Karpas-422 (cell line): Measurements from ENCODE around the gene KCNJ8. TPM values are rescaled to one million over a fixed set of nuclear protein-coding genes. Genes with fewer than 3 reads are reported as not detected.
"Not testable (repeated sequence)": the region's sequence is repeated elsewhere in the genome, so short reads cannot be mapped to it uniquely, and the experiment has no call there.

Experiments used
- DNase-seq: peaks from one replicate; pipeline ENCODE4 v3.0.0-alpha.2; 2015
- H2AFZ ChIP-seq: fragments of 200-600 bp; sonication (generic); 2 replicates; pipeline ENCODE4 v1.6.1; 2014; ENCODE audit warnings: antibody characterized with exemption, low read length, mixed read lengths
- H3K27ac ChIP-seq: fragments of 200-600 bp; sonication (generic); 2 replicates; pipeline ENCODE4 v1.5.1; 2014; ENCODE audit warnings: mild to moderate bottlenecking, low read length, moderate library complexity
- H3K27me3 ChIP-seq: fragments of 200-600 bp; sonication (generic); 2 replicates; pipeline ENCODE4 v1.6.1; 2014; ENCODE audit warnings: low read length, mixed read lengths
- H3K36me3 ChIP-seq: fragments of 200-600 bp; sonication (generic); 2 replicates; pipeline ENCODE4 v1.6.1; 2014; ENCODE audit warnings: low read length, mixed read lengths; ENCODE audit not compliant: insufficient read depth
- H3K4me1 ChIP-seq: fragments of 200-600 bp; sonication (generic); 2 replicates; pipeline ENCODE4 v1.6.1; 2014; ENCODE audit warnings: mild to moderate bottlenecking, low read length, mixed read lengths
- H3K4me2 ChIP-seq: fragments of 200-600 bp; sonication (generic); 2 replicates; pipeline ENCODE4 v1.6.1; 2014; ENCODE audit warnings: low read length, low read depth, mild to moderate bottlenecking; ENCODE audit not compliant: poor library complexity, severe bottlenecking
- H3K4me3 ChIP-seq: fragments of 200-600 bp; sonication (generic); 2 replicates; pipeline ENCODE4 v1.5.1; 2014; ENCODE audit warnings: mild to moderate bottlenecking, antibody characterized with exemption, low read length, mixed read lengths
- H3K79me2 ChIP-seq: fragments of 200-600 bp; sonication (generic); 2 replicates; pipeline ENCODE4 v1.6.1; 2014; ENCODE audit warnings: mild to moderate bottlenecking, low read length, mixed read lengths
- H3K9ac ChIP-seq: fragments of 200-600 bp; sonication (generic); 2 replicates; pipeline ENCODE4 v1.6.0; 2014; ENCODE audit warnings: low read length
- H3K9me2 ChIP-seq: fragments of 200-600 bp; sonication (generic), shearing (Covaris generic); replicated peaks from 2 replicates; pipeline ENCODE4 v1.6.0; 2014; ENCODE audit warnings: mild to moderate bottlenecking, low read length, moderate library complexity; ENCODE audit not compliant: insufficient read depth
- H3K9me3 ChIP-seq: fragments of 300-700, 200-600 bp; sonication (generic); 2 replicates; pipeline ENCODE4 v1.6.1; 2014; ENCODE audit warnings: low read length, mixed read lengths
- H4K20me1 ChIP-seq: fragments of 200-600 bp; sonication (generic); 2 replicates; pipeline ENCODE4 v1.6.1; 2014; ENCODE audit warnings: mild to moderate bottlenecking, antibody characterized with exemption, low read length, low read depth; ENCODE audit not compliant: insufficient read depth
- total RNA-seq: library from RNA; depleted of rRNA; stranded (reverse); fragments of >200 nt; shearing (Covaris generic); gene quantifications from 2 replicates; pipeline ENCODE4 v1.2.3, GENCODE V29; 2014; ENCODE audit warnings: low replicate concordance

KCNJ8 gene
- total RNA-seq, 1 experiment from 2014 or later, result not detected

DNA sequence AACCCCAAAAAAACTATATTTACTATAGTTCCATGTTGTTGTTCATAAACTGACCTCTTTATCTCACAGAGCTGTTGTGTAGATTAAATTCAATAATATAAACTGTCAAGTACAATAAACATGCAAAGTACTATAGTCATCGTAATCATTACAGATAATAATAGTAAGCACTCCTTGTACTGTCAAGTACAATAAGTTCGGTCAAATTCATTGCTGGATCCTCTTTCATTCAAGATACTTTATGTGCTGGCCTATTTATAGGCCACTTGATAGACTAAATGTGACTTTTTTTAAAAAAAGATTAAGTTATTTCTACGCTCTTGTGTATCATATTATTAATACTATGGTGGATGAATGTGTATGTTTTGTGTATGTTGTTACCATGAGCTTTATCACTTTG lies 39.2 kb upstream of the KCNJ8 start:
- no peaks in the 10 kb centered on the region for H4K20me1 ChIP-seq
- H2AFZ ChIP-seq, result no peak overlapping the region
- H3K4me1 ChIP-seq, result no peaks in the 10 kb centered on the region
- no peak overlapping the region for H3K4me3 ChIP-seq
- no peaks in the 10 kb centered on the region for H3K79me2 ChIP-seq
- H3K27me3 ChIP-seq, result no peaks in the 10 kb centered on the region
- no peak overlapping the region for H3K27ac ChIP-seq
- no peaks in the 10 kb centered on the region for H3K9me2 ChIP-seq
- H3K9me3 ChIP-seq, result no peaks in the 10 kb centered on the region
- no peak for DNase-seq
- no peak overlapping the region for H3K9ac ChIP-seq
- H3K36me3 ChIP-seq, result no peaks in the 10 kb centered on the region
- H3K4me2 ChIP-seq, result no peak overlapping the region

DNA sequence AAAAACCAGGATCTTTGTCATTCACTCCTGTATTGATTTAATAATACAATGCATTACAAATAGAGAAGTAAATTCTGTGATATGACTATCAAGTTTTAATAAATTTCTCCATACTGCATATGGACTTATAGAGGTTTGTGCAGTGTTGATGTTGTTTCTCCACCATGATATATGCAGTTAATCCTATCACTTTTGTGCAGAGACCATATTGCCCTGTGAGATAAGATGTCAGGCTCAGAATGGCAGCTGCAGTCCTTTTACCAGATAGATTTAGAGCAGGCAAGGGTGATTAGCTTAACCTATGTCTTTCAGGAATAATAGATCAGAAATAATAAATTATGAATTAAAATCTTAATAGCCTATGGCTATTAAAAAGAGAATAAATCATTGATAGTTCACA lies 38.6 kb upstream of the KCNJ8 start:
- Histone ChIP-seq H3K27me3 (no peaks in the 10 kb centered on the region), H3K4me3 (no peak overlapping the region), H3K4me1 (no peaks in the 10 kb centered on the region), H3K4me2 (no peak overlapping the region), H3K27ac (no peak overlapping the region), H3K9me2 (no peaks in the 10 kb centered on the region), H2AFZ (no peak overlapping the region), H3K36me3 (no peaks in the 10 kb centered on the region), H3K79me2 (no peaks in the 10 kb centered on the region), H3K9me3 (no peaks in the 10 kb centered on the region), H3K9ac (no peak overlapping the region), H4K20me1 (no peaks in the 10 kb centered on the region)
- no peak for DNase-seq

DNA sequence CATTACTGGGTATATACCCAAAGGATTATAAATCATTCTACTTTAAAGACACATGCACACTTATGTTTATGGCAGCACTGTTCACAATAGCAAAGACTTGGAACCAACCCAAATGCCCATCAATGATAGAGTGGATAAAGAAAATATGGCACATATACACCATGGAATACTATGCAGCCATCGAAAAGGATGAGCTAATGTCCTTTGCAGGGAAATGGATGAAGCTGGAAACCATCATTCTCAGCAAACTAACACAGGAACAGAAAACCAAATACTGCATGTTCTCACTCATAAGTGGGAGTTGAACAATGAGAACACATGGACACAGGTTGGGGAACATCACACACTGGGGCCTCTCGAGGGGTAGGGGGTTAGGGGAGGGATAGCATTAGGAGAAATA lies 37.8 kb upstream of the KCNJ8 start:
- not testable (repeated sequence) for H3K4me3 ChIP-seq, H3K4me2 ChIP-seq, H3K36me3 ChIP-seq, H3K27ac ChIP-seq, H3K9ac ChIP-seq, H4K20me1 ChIP-seq, DNase-seq, H3K4me1 ChIP-seq, H3K27me3 ChIP-seq, H2AFZ ChIP-seq, H3K9me2 ChIP-seq, H3K9me3 ChIP-seq, H3K79me2 ChIP-seq

DNA sequence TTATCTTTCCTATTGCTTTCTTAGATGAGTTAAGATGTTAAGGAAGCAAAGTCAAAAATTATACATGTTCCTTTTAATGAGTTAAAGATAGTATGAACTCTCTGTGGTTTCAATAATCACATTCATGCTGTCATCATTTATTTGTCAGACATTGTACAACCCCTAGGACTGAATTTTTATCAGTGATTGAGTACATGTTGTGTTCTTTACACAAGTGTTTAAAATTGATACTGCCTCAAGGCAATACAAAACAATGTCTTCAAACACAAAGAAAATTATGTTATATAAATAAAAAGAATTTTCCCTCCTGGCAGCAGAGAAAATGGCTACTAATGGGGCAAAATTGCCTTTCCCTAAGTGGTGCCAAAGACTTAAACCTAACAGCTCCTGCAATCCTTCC lies 34.6 kb upstream of the KCNJ8 start:
- H3K4me3 ChIP-seq, result no peak overlapping the region
- H4K20me1 ChIP-seq, result no peaks in the 10 kb centered on the region
- no peaks in the 10 kb centered on the region for H3K9me3 ChIP-seq
- no peaks in the 10 kb centered on the region for H3K36me3 ChIP-seq
- H3K9me2 ChIP-seq, result no peaks in the 10 kb centered on the region
- H3K4me2 ChIP-seq, result no peak overlapping the region
- no peaks in the 10 kb centered on the region for H3K79me2 ChIP-seq
- H3K9ac ChIP-seq, result no peak overlapping the region
- H2AFZ ChIP-seq, result no peak overlapping the region
- H3K27me3 ChIP-seq, result no peaks in the 10 kb centered on the region
- DNase-seq, result no peak
- H3K27ac ChIP-seq, result no peak overlapping the region
- H3K4me1 ChIP-seq, result no peaks in the 10 kb centered on the region

DNA sequence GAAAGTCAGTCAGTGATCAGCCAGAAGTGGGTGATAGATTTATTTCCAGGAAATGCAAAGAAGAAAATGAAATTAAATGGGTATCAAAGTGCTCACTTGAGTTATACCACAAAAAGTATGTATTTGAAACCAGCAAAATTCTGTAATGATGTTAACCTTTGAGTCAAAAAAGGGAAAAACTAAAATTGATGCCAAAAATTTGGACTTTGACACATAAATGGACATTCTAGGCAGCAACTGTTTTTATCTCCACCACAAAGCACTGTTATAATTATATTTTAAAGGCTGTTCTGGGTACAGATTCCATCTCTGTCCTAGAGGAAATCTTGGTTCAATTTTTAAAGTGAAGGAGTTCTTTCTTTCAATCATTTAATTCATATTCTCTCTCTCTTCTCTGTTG lies 31.7 kb upstream of the KCNJ8 start:
- Histone ChIP-seq H3K27ac (no peak overlapping the region), H3K9ac (no peak overlapping the region), H3K36me3 (no peaks in the 10 kb centered on the region), H3K27me3 (no peaks in the 10 kb centered on the region), H2AFZ (no peak overlapping the region), H3K9me3 (no peaks in the 10 kb centered on the region), H4K20me1 (no peaks in the 10 kb centered on the region), H3K79me2 (no peaks in the 10 kb centered on the region), H3K4me1 (no peaks in the 10 kb centered on the region), H3K4me3 (no peak overlapping the region), H3K4me2 (no peak overlapping the region), H3K9me2 (no peaks in the 10 kb centered on the region)
- no peak for DNase-seq

DNA sequence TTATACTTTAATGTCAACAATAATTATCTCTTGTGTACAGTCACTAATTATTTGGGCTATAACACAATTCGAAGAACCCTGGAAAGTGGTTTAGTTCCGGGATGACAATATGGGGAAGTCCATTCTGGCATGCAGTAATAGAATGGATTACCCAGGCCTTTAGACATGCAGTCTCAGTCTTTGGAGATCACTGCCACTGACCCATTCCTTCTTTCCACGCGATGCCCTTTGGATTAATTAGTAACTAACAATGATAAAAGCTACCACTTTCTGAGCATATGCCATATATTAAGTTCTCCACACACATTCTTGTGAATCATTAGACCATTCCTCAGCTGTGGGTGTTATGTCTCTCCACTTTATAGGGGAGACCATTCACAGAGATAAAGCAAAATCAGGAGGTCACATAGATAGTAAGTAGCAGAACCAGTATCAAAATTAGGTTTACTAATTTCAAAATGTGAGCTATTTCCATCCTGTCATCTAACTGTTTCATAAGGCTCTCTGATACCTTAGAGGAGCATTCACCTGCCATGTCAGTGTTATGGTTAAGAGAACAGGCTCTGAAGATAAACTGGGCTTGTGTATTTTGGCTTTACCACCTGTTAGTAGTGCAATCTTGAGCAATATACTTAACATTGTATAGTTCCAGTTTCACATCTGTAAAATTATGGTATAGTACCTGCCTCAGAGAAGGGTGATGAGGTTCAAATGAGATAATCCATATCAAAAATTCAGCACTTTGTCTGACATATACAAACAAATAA lies 27.2 kb upstream of the KCNJ8 start:
- Histone ChIP-seq H3K9ac (no peak overlapping the region), H3K27ac (no peak overlapping the region), H3K36me3 (no peaks in the 10 kb centered on the region), H3K4me1 (no peaks in the 10 kb centered on the region), H3K79me2 (no peaks in the 10 kb centered on the region), H4K20me1 (no peaks in the 10 kb centered on the region), H3K27me3 (no peaks in the 10 kb centered on the region), H2AFZ (no peak overlapping the region), H3K4me3 (no peak overlapping the region), H3K4me2 (no peak overlapping the region), H3K9me3 (no peaks in the 10 kb centered on the region), H3K9me2 (no peaks in the 10 kb centered on the region)
- DNase-seq, result no peak

DNA sequence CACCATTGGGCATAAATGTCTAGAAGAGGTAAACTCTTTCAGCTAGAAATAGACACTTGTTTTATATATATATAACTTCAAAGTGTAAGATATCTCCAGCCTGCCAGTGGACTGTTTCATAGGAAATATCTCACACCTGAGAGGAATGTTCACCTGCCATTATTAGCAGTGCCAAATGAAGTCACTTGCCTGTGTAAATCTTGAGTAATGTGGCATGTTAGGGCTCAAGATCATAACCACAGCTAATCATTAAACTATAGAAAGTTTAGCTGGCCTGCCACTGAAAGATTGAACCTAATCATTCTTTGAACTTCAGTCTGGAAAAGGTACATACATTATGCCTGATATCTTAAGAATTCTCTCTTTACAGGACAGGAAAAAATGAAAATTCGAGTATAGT lies 25.5 kb upstream of the KCNJ8 start:
- DNase-seq, result no peak
- H2AFZ ChIP-seq, result no peak overlapping the region

DNA sequence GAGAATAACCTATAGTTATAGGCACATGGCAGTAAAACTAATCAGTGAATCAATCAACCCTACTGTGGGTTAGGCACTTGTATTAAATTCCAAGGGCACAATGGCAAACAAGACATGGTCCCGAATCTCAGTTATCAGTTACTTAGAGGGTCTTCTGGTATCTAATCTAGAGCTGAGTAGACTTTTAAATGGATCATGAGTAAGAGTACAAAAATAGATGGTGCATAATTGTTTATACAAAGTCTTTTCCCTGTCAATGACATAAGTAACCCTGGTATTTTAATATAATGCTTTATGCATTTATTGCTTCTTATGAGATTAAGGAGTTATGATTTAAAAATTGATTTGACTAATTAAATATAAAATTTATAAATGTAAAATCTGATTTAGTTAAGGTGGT lies 23.0 kb upstream of the KCNJ8 start:
- H3K27me3 ChIP-seq, result no peaks in the 10 kb centered on the region
- H3K36me3 ChIP-seq, result no peaks in the 10 kb centered on the region

More for the DNA sequence above, 25.5 kb upstream of the KCNJ8 start:
- Histone ChIP-seq H3K4me3 (no peak overlapping the region), H3K79me2 (no peaks in the 10 kb centered on the region), H3K9ac (no peak overlapping the region), H3K9me2 (no peaks in the 10 kb centered on the region), H3K4me2 (no peak overlapping the region), H4K20me1 (no peaks in the 10 kb centered on the region), H3K36me3 (no peaks in the 10 kb centered on the region), H3K27me3 (no peaks in the 10 kb centered on the region), H3K9me3 (no peaks in the 10 kb centered on the region), H3K27ac (no peak overlapping the region), H3K4me1 (no peaks in the 10 kb centered on the region)

More for the DNA sequence above, 23.0 kb upstream of the KCNJ8 start:
- Histone ChIP-seq H3K9ac (no peak overlapping the region), H3K4me3 (no peak overlapping the region), H4K20me1 (no peaks in the 10 kb centered on the region), H2AFZ (no peak overlapping the region), H3K9me3 (no peaks in the 10 kb centered on the region), H3K9me2 (no peaks in the 10 kb centered on the region), H3K4me2 (no peak overlapping the region), H3K27ac (no peak overlapping the region), H3K79me2 (no peaks in the 10 kb centered on the region), H3K4me1 (no peaks in the 10 kb centered on the region)
- no peak for DNase-seq
